Vagina (tissue), 2 donors: ENCODE results near the gene C16orf89. TPM values are rescaled to one million over a fixed set of nuclear protein-coding genes. Genes with fewer than 3 reads are reported as not detected.

ENCODE experiments used
- DNase-seq, 2 donors: peaks; one replicate each; pipeline ENCODE4 v3.0.0-alpha.2; 2017; ENCODE audit errors: extremely low spot score in 2 of 2
- H3K27ac ChIP-seq: fragments of 200-600 bp; sonication (generic); one replicate; pipeline ENCODE4 v1.5.1; 2019
- H3K27me3 ChIP-seq: fragments of 200-600 bp; sonication (generic); one replicate; pipeline ENCODE4 v1.5.1; 2019
- H3K36me3 ChIP-seq, 2 donors: fragments of 200-600 bp; sonication (generic); one replicate each; pipeline ENCODE4 v1.5.1; 2017 to 2019
- H3K4me1 ChIP-seq: fragments of 200-600 bp; sonication (generic); one replicate; pipeline ENCODE4 v1.5.1; 2019
- H3K4me3 ChIP-seq, 2 donors: fragments of 200-600 bp; sonication (generic); 1 replicate in 1 of 2; 2 replicates in 1 of 2; pipeline ENCODE4 v1.5.1; 2016 to 2019
- H3K9me3 ChIP-seq: fragments of 200-600 bp; sonication (generic); one replicate; pipeline ENCODE4 v1.5.1; 2019
- CTCF ChIP-seq, 3 experiments: fragments of 450-650 bp in 2 of 3; fragments of 200-600 bp in 1 of 3; sonication (generic) in 1 of 3; IDR thresholded peaks; one replicate each; pipeline ENCODE4 v1.5.1; 2017 to 2019; ENCODE audit warnings: antibody characterized with exemption in 3 of 3, mild to moderate bottlenecking in 2 of 3, moderate library complexity in 2 of 3
- POLR2A ChIP-seq, 2 donors: fragments of 450-650 bp; IDR thresholded peaks; one replicate each; pipeline ENCODE4 v1.6.1; 2017; ENCODE audit warnings: antibody characterized with exemption in 2 of 2, mild to moderate bottlenecking in 2 of 2, moderate library complexity in 2 of 2
- POLR2AphosphoS5 ChIP-seq, 2 donors: sonication (generic); formaldehyde crosslinking; IDR thresholded peaks; one replicate each; pipeline ENCODE4 v1.9.0; 2017; ENCODE audit warnings: antibody characterized with exemption in 2 of 2, mild to moderate bottlenecking in 2 of 2, low read depth in 1 of 2; ENCODE audit not compliant: insufficient read depth in 1 of 2
- intact Hi-C: fragments of 100-400 bp; cut with DNase I; formaldehyde crosslinking; loops from one replicate; pipeline ENCODE4 v1.15.1; 2023
- total RNA-seq: library from RNA; depleted of rRNA; stranded (reverse); fragments of >200 nt; gene quantifications from one replicate; pipeline ENCODE4 v1.2.3, GENCODE V29; 2016

C16orf89 gene
- total RNA-seq, 1 donor from 2014 or later = 4.4 TPM

DNA sequence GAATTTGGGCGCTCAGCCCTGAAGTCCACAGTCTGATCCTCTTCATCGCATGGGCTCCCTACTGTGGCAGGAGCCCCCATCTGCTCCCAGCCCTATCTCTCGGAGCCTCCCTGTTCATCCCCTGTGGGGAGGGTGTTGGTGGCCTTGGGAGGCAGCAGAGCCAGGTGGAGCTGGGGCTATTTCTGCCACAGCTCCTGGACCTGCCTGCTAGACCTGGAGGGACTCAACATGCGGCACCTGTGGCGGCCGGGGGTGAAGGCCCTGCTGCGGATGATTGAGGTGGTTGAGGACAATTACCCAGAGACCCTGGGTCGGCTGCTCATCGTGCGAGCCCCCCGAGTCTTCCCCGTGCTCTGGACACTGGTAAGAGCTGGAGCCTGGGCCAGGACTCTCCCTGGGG lies 62.5 kb downstream of the C16orf89 start:
- no peaks in the 10 kb centered on the region for H3K27me3 ChIP-seq
- H3K9me3 ChIP-seq = no peaks in the 10 kb centered on the region
- no peak overlapping the region for H3K27ac ChIP-seq
- no peaks in the 10 kb centered on the region for H3K4me1 ChIP-seq
- intact Hi-C loops = no loop called here
- H3K36me3 ChIP-seq = no peaks in the 10 kb centered on the region
- TF ChIP-seq POLR2A (IDR thresholded peaks at IDR 0.05) (no peak), POLR2AphosphoS5 (IDR thresholded peaks at IDR 0.05; ENCODE audit: insufficient read depth in 1 of 2, low read depth in 1 of 2) (no peak), CTCF (IDR thresholded peaks at IDR 0.05) (no peak)
- no peak for DNase-seq
- H3K4me3 ChIP-seq = no peak overlapping the region

DNA sequence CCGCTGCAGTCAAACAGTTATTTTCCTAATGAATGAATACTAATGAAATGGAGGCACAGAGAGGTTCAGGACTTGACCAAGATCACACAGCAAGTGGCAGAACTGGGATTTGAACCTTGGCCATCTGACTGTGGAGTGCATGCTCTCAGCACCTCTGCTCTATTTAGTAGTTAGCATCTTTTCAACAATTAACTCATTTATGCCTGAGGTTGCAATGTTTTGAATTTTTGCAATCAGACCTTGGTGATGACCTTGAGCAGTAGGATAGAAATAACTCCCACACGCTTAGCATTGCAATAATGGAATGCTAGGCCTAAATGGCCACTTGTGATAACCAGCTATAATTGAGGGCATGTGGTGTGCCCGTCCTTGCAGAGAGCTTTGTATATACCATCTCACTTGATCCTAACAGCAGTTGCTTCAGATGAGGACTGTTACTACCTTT lies 63.0 kb downstream of the C16orf89 start:
- Histone ChIP-seq H3K9me3 (no peaks in the 10 kb centered on the region), H3K4me1 (no peaks in the 10 kb centered on the region), H3K27me3 (no peaks in the 10 kb centered on the region), H3K27ac (no peak overlapping the region), H3K4me3 (no peak overlapping the region), H3K36me3 (no peaks in the 10 kb centered on the region)
- intact Hi-C loops = no loop called here
- DNase-seq = no peak
- TF ChIP-seq POLR2AphosphoS5 (IDR thresholded peaks at IDR 0.05; ENCODE audit: insufficient read depth in 1 of 2, low read depth in 1 of 2) (no peak), POLR2A (IDR thresholded peaks at IDR 0.05) (no peak), CTCF (IDR thresholded peaks at IDR 0.05) (no peak)

GRCh38 chr16:5001986-5002385 lies 63.8 kb downstream of the C16orf89 start:
- Histone ChIP-seq H3K4me1 (no peaks in the 10 kb centered on the region), H3K27ac (no peak overlapping the region), H3K9me3 (no peaks in the 10 kb centered on the region), H3K27me3 (no peaks in the 10 kb centered on the region), H3K4me3 (no peak overlapping the region), H3K36me3 (no peaks in the 10 kb centered on the region)
- no peak for DNase-seq
- intact Hi-C loops = no loop called here
- no peak for TF ChIP-seq POLR2AphosphoS5 (IDR thresholded peaks at IDR 0.05; ENCODE audit: insufficient read depth in 1 of 2, low read depth in 1 of 2)
- no peak for TF ChIP-seq POLR2A (IDR thresholded peaks at IDR 0.05)
- TF ChIP-seq CTCF (IDR thresholded peaks at IDR 0.05) = no peak

- H3K36me3 ChIP-seq = no peaks in the 10 kb centered on the region
- no peak for DNase-seq
- H3K4me3 ChIP-seq = no peak overlapping the region
- intact Hi-C loops = no loop called here
- H3K9me3 ChIP-seq = no peaks in the 10 kb centered on the region
- no peaks in the 10 kb centered on the region for H3K4me1 ChIP-seq
- no peak overlapping the region for H3K27ac ChIP-seq
- TF ChIP-seq POLR2AphosphoS5 (IDR thresholded peaks at IDR 0.05; ENCODE audit: insufficient read depth in 1 of 2, low read depth in 1 of 2) (no peak), POLR2A (IDR thresholded peaks at IDR 0.05) (no peak), CTCF (IDR thresholded peaks at IDR 0.05) (no peak)
- no peaks in the 10 kb centered on the region for H3K27me3 ChIP-seq
These were observed 64.2 kb downstream of the C16orf89 start for GRCh38 chr16:5001571-5001970.

GRCh38 chr16:5000573-5001001 lies 65.2 kb downstream of the C16orf89 start:
- Histone ChIP-seq H3K4me3 (no peak overlapping the region), H3K9me3 (no peaks in the 10 kb centered on the region), H3K36me3 (no peaks in the 10 kb centered on the region), H3K4me1 (no peaks in the 10 kb centered on the region), H3K27me3 (no peaks in the 10 kb centered on the region), H3K27ac (no peak overlapping the region)
- no peak for TF ChIP-seq POLR2AphosphoS5 (IDR thresholded peaks at IDR 0.05; ENCODE audit: insufficient read depth in 1 of 2, low read depth in 1 of 2)
- no peak for TF ChIP-seq POLR2A (IDR thresholded peaks at IDR 0.05)
- TF ChIP-seq CTCF (IDR thresholded peaks at IDR 0.05) = no peak
- intact Hi-C loops = no loop called here
- DNase-seq = no peak
